KMS-11 (cell line): ENCODE measurements around the gene MOV10.

Source experiments
- H2AFZ ChIP-seq: fragments of 200-600 bp; sonication (generic); 2 replicates; pipeline ENCODE4 v1.6.1; 2016; ENCODE audit warnings: antibody characterized with exemption, mixed run types, low read depth
- H3K27ac ChIP-seq: fragments of 200-600 bp; sonication (generic); 2 replicates; pipeline ENCODE4 v1.6.1; 2016; ENCODE audit warnings: mild to moderate bottlenecking, mixed run types
- H3K27me3 ChIP-seq: fragments of 200-600 bp; sonication (generic); 2 replicates; pipeline ENCODE4 v1.6.1; 2017; ENCODE audit warnings: mild to moderate bottlenecking, low read depth, mixed run types, moderate library complexity; ENCODE audit not compliant: insufficient read depth
- H3K36me3 ChIP-seq: fragments of 200-600 bp; sonication (generic); 2 replicates; pipeline ENCODE4 v1.6.1; 2017; ENCODE audit warnings: mild to moderate bottlenecking, mixed run types; ENCODE audit not compliant: insufficient read depth
- H3K4me1 ChIP-seq: fragments of 200-600 bp; sonication (generic); 2 replicates; pipeline ENCODE4 v1.6.1; 2016; ENCODE audit warnings: mild to moderate bottlenecking, low read depth, mixed run types; ENCODE audit not compliant: poor library complexity, severe bottlenecking
- H3K4me2 ChIP-seq: fragments of 200-600 bp; sonication (generic); 2 replicates; pipeline ENCODE4 v1.7.0; 2016; ENCODE audit warnings: mild to moderate bottlenecking, mixed run types
- H3K4me3 ChIP-seq: fragments of 200-600 bp; sonication (generic); IDR thresholded peaks from 2 replicates; pipeline ENCODE4 v1.6.1; 2017; ENCODE audit warnings: low read depth, low read length, mixed read lengths; ENCODE audit not compliant: insufficient read depth
- H3K79me2 ChIP-seq: fragments of 200-600 bp; sonication (generic); 2 replicates; pipeline ENCODE4 v1.6.1; 2016; ENCODE audit warnings: low read depth, mixed run types; ENCODE audit not compliant: insufficient read depth
- H3K9ac ChIP-seq: fragments of 200-600 bp; sonication (generic); 2 replicates; pipeline ENCODE4 v1.6.1; 2016; ENCODE audit warnings: mild to moderate bottlenecking, mixed run types
- H4K20me1 ChIP-seq: fragments of 200-600 bp; sonication (generic); 2 replicates; pipeline ENCODE4 v1.6.1; 2016; ENCODE audit warnings: mild to moderate bottlenecking, mixed run types; ENCODE audit not compliant: insufficient read depth
- CTCF ChIP-seq: fragments of 200-600 bp; sonication (generic); conservative IDR thresholded peaks from 2 replicates; pipeline ENCODE4 v1.6.1; 2017; ENCODE audit warnings: low read depth, mild to moderate bottlenecking, antibody characterized with exemption, low read length, moderate library complexity, mixed read lengths

Gene MOV10

GRCh38 chr1:112678605-112679004, 4.1 kb downstream of the MOV10 start:
- no peak overlapping the region for H3K9ac ChIP-seq
- no peak overlapping the region for H2AFZ ChIP-seq
- no peaks in the 10 kb centered on the region for H3K79me2 ChIP-seq
- H3K4me1 ChIP-seq: peaks cover 12% of the 10 kb centered on the region
- H3K27ac ChIP-seq: no peak overlapping the region
- H3K4me3 ChIP-seq: no peak overlapping the region
- H3K27me3 ChIP-seq: no peaks in the 10 kb centered on the region
- H3K36me3 ChIP-seq: no peaks in the 10 kb centered on the region
- TF ChIP-seq CTCF: no peak
- H4K20me1 ChIP-seq: no peaks in the 10 kb centered on the region
- no peak overlapping the region for H3K4me2 ChIP-seq

GRCh38 chr1:112685913-112686312, 11.5 kb downstream of the MOV10 start:
- no peak overlapping the region for H3K27ac ChIP-seq
- no peak overlapping the region for H2AFZ ChIP-seq
- H3K4me2 ChIP-seq: no peak overlapping the region
- H3K4me3 ChIP-seq: no peak overlapping the region
- H3K9ac ChIP-seq: no peak overlapping the region
- H3K79me2 ChIP-seq: no peaks in the 10 kb centered on the region
- no peaks in the 10 kb centered on the region for H3K36me3 ChIP-seq
- no peaks in the 10 kb centered on the region for H4K20me1 ChIP-seq
- H3K4me1 ChIP-seq: no peaks in the 10 kb centered on the region
- no peak for TF ChIP-seq CTCF
- H3K27me3 ChIP-seq: no peaks in the 10 kb centered on the region

- TF ChIP-seq CTCF: no peak
- Histone ChIP-seq H3K36me3 (no peaks in the 10 kb centered on the region), H3K9ac (no peak overlapping the region), H3K4me3 (no peak overlapping the region), H3K27me3 (no peaks in the 10 kb centered on the region), H3K4me2 (no peak overlapping the region), H4K20me1 (no peaks in the 10 kb centered on the region), H3K79me2 (no peaks in the 10 kb centered on the region), H2AFZ (no peak overlapping the region), H3K27ac (no peak overlapping the region), H3K4me1 (no peaks in the 10 kb centered on the region)
Observed at GRCh38 chr1:112686417-112686816, 12.0 kb downstream of the MOV10 start.

GRCh38 chr1:112686835-112687234, 12.4 kb downstream of the MOV10 start:
- Histone ChIP-seq H3K4me2 (no peak overlapping the region), H3K36me3 (no peaks in the 10 kb centered on the region), H2AFZ (no peak overlapping the region), H3K79me2 (no peaks in the 10 kb centered on the region), H3K4me3 (no peak overlapping the region), H3K27ac (no peak overlapping the region), H3K9ac (no peak overlapping the region), H3K27me3 (no peaks in the 10 kb centered on the region), H4K20me1 (no peaks in the 10 kb centered on the region), H3K4me1 (no peaks in the 10 kb centered on the region)
- TF ChIP-seq CTCF: no peak

- Histone ChIP-seq H3K27me3 (no peaks in the 10 kb centered on the region), H3K4me2 (no peak overlapping the region), H3K9ac (no peak overlapping the region), H3K27ac (no peak overlapping the region), H4K20me1 (no peaks in the 10 kb centered on the region), H2AFZ (no peak overlapping the region), H3K36me3 (no peaks in the 10 kb centered on the region), H3K4me3 (no peak overlapping the region), H3K79me2 (no peaks in the 10 kb centered on the region), H3K4me1 (no peaks in the 10 kb centered on the region)
- TF ChIP-seq CTCF: no peak
Observed at GRCh38 chr1:112687361-112687760, 12.9 kb downstream of the MOV10 start.
